22Rv1 (cell line): ENCODE measurements around the gene MAP3K5.
A peak's percentile ranks its signal among the peaks of the same experiment; 100 is the strongest.

Experiments used
- H3K27ac ChIP-seq: fragments of 450-650 bp; 2 replicates; pipeline ENCODE4 v1.5.1; 2017
- CTCF ChIP-seq: fragments of 450-650 bp; IDR thresholded peaks from 2 replicates; pipeline ENCODE4 v1.5.1; 2017; ENCODE audit warnings: mild to moderate bottlenecking
- ZFX ChIP-seq: fragments of 450-650 bp; IDR thresholded peaks from 2 replicates; pipeline ENCODE4 v1.6.1; 2017; ENCODE audit warnings: antibody characterized with exemption, borderline replicate concordance

The MAP3K5 gene

GRCh38 chr6:136655239-136656014 is 136.8 kb downstream of the MAP3K5 start:
- peak overlapping the region; percentile 81 for H3K27ac ChIP-seq
- TF ChIP-seq CTCF (no peak), ZFX (no peak)

DNA sequence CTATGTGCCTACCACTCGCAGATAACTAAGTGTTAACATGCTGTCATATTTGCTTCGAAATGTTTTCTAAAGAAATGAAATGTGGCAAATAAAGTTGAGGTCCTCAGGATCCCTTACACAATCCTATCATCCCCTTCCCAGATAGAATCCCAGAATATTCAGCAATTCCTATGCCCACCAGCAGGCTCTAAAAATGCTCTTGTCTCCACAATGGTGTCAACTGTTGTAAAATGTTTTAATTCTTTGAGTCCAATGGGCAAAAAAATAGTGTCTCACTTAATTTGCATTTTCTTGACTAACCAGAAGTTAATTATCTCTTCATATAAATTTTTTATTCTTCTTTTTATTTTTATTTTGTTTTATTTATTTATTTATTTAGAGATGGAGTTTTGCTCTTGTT is 138.2 kb downstream of the MAP3K5 start:
- TF ChIP-seq ZFX (no peak), CTCF (no peak)
- no peak overlapping the region for H3K27ac ChIP-seq

- H3K27ac ChIP-seq, result no peak overlapping the region
- no peak for TF ChIP-seq CTCF
- no peak for TF ChIP-seq ZFX
Measured at GRCh38 chr6:136652656-136653055, 139.6 kb downstream of the MAP3K5 start.

DNA sequence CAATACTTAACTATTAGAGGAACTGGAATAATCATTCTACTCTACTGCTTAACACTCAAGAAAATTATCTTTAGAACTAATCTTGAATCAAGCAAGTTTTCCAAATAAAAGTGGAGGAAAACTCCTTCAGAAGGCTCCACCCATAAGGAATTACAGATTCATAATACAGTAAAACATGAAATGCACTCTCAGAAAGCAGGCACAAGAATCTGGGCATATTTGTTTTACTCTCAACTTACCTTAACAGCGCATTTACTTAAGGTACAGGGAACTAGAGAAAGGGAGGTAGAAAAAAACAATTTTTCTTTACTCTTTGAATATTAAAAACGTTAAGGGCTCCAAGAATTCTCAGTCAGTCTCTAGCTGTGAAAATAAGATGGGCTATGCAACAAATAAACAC is 140.3 kb downstream of the MAP3K5 start:
- TF ChIP-seq ZFX, result no peak
- TF ChIP-seq CTCF, result no peak

DNA sequence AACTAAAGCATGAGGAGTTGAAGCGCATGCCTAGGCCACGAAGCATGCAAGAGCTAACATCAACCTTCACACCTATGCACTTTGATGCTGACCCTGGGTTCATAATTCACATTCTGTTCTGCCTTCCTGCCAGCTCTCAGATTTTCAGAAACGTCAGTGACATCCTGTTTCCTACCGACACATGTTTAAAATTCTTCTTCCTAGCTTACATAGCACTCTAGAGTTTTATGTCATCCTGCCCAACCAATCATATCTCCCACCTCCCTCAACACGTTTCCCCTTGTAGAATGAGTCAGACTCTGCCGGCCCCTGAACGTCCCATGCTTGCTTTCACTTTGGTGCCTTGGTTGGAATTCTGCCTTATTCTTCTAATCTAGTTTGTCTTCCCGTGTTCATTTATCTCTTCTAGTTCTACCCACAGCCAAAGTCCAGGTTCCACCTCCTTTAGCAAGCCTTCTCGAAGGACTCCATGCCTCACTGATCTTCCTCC is 144.9 kb downstream of the MAP3K5 start:
- H3K27ac ChIP-seq, result no peak overlapping the region
- no peak for TF ChIP-seq ZFX

More for the DNA sequence above, 140.3 kb downstream of the MAP3K5 start:
- no peak overlapping the region for H3K27ac ChIP-seq

DNA sequence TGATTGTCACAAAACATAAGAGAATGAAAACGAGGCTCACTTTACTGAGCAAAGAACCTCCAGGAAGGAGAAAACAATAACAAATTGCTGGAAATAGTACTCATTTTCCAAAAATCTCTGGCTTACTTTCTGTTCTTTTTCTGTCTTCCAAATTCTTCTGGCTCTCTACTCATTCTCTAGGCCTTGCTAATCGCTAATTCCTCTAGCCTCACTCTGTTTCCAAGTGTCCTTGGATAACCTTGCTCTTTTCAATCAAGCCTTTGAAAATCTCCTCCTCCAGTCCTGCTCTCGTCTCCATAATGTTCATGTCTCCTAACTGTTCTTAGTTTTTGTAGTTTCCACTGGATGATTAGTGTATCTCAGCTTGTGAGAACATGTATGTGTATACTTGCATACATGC is 145.9 kb downstream of the MAP3K5 start:
- TF ChIP-seq CTCF, result no peak
- no peak for TF ChIP-seq ZFX
- H3K27ac ChIP-seq, result no peak overlapping the region

- peak overlapping the region; percentile 42 for H3K27ac ChIP-seq
Measured at GRCh38 chr6:136644597-136644952, 147.7 kb downstream of the MAP3K5 start.

More at GRCh38 chr6:136644597-136644952, 147.7 kb downstream of the MAP3K5 start:
- TF ChIP-seq CTCF (no peak), ZFX (no peak)
